GM19455 (cell line): Measurements from ENCODE around the gene CXCR4.
"Not testable (repeated sequence)": the region's sequence is repeated elsewhere in the genome, so short reads cannot be mapped to it uniquely, and the experiment has no call there.

Experiments used
- ATAC-seq: cut with Tn5 transposase; IDR thresholded peaks from one replicate; pipeline ENCODE4 v1.9.1; 2021; ENCODE audit not compliant: unreplicated experiment

CXCR4 gene

GRCh38 chr2:136115183-136115761, 2.7 kb downstream of the CXCR4 start:
- ATAC-seq = no peak

DNA sequence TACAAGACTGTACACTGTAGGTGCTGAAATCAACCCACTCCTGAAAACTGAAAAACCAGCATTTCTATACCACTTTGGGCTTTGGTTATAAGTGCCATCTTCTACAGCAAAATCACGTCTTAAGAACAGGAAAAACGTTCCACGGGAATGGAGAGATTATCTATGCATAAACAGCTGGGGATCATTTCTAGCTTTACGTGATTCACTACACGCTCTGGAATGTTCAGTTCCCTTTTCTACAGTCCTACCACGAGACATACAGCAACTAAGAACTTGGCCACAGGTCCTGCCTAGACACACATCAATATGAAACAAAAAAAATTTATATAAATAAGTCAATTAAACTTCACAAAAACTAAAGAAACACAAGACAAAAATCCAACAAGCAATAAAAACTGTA, 3.6 kb downstream of the CXCR4 start:
- no peak for ATAC-seq

DNA sequence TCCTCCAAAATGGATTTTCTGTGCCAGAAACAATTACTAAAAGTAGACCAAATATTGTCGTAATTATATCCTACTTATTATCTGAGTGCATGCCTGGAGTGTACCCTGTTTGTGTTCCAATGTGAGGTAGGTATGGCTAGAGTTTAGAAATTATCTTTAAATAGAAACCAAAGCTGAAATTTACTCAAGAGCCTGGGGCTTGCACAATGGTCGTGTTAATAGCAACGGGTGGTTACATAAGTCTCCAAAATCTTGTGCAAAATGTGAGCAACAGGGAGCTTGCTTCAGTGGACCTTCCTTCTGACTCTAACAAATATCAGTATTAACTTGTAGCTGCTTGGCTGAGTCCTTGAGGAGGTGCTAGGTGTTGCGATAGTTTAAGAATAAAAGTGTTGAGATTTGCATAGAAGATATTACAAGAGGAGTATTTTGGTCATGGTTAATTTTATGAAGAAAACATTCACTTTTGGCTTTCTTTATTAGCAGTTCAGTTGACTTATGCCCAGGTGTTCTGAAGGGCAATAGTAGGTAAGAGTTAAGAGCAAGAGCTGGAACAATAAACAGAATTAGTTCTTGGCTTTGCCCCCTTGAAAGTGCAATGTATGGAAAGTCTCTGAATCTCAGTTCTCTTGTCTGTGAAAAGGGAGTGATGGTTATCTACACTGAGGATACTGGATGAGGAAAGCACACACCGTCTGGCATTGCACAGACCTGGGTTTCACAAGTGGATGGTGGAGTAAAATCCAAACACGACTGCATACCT, 4.6 kb downstream of the CXCR4 start:
- no peak for ATAC-seq

GRCh38 chr2:136112317-136113208, 5.4 kb downstream of the CXCR4 start:
- no peak for ATAC-seq

DNA sequence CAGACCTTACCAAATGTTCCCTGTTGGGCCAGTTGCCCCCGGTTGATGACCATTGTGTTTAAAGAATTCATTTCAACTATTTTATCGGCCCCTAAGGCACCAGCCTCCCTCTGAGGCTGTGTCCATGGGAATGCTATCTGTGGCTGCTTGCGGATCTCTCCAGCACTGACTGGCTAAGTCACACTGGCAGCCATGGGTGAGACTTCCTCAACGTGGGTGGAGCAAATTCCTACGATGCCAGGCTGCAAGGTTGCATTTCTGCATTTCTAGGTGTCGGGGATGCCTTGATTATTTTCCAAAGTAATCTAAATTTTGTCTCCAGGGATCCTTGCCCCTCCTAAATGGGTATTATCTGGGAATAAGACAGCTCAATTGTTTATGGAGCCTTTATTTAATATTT, 6.2 kb downstream of the CXCR4 start:
- ATAC-seq = no peak

- ATAC-seq = no peak
These were observed 7.4 kb downstream of the CXCR4 start for GRCh38 chr2:136110526-136110925.

GRCh38 chr2:136108463-136108862, 9.5 kb downstream of the CXCR4 start:
- ATAC-seq = no peak

DNA sequence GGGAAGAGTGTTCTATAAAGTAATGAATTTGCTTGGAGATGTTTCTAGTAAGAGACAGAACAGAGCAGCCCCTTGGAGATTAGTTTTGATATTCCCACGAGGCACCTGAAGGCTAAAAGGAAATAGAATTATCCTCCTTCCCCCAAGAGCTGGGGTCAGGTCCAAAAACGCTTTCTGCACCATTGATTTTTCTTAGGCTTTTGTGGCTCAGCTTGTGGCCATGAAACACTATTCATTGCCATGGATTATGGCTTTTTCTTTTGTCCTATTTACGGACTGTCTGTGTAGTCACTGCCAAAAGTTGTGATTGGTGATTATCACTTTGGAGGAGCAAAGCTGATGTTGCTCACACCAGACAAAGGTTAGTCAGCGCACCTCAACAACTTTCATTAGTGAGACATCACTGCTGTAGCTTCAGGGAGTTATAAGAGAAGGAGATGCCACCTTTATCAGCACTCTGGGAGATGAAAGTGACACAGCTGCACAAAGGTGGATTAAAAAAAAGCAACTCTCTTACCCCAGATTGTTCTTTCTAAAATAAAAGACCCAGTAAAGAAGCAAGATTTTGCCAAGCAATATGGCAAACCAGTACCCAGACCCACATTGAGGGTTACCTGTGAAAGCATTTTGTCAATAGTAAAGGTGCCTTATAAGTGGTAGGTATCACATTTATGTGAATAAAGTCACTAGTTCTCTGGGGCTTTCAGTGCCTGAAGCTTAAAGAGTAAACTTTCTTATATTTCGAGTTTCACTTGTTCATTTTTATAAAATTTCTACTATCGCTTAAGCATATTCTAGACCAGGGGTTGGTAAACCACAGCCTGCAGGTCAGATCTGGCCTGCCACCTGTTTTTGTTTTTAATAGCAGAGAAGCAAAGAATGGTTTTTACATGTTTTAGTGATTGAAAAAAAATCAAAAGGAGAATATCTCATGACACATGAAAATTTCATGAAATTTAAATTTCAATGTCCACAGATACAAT, 10.6 kb downstream of the CXCR4 start:
- peak; percentile 78 for ATAC-seq

DNA sequence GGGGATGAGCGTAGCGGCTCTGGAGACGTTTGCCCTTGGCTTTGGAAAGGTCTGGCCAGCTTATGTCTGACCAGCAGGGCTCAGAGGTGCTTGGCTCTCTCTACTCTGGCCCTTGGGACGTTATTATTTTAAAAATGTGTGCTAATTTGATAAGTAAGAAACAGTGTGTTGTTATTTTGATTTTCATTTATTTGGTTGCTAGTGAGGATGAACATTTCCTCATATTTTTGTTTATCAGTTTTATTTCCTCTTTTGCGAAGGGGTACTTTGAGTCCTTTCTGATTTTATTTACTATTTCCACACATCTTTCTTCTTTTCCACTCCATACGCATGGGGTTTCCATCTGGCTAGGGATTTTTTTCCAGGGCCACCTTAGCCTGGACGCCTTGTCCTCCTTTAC, 11.4 kb downstream of the CXCR4 start:
- ATAC-seq = no peak

DNA sequence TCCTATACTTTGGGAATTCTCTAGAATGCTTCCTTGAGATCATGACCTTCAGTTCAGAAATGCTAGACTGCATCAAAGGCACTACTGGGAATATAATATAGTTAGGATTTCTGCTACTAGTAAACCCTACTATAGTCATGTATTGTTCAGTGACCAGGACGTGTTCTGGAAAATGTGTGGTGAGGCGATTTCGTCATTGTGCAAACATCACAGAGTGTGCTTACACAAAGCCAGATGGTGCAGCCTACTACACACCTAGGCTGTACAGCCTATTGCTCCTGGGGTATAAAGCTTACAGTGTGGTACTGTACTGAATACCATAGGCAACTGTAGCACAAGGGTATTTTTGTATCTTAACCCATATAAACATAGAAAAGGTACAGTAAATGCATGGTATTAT, 13.0 kb downstream of the CXCR4 start:
- ATAC-seq = no peak

DNA sequence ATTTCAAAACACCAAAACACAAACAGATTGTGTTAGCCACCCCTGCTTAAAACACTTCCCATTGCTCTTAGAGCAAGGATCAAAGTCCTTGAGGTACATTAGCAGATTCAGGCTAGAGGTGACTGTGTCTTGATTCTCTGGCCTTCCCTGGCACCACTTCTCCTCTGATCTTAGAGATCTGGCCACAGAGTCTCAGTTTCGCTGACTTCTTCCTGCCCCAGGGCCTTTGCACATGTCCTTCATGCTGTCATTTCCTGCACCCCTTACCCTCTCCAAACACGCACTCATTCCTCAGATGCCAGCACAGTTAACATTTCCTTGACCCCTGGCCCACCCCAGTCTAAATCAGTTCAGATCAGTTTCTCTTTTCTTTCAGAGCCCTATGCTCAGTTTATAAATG, 16.9 kb downstream of the CXCR4 start:
- ATAC-seq = no peak

- ATAC-seq = no peak
These were observed 19.5 kb downstream of the CXCR4 start for GRCh38 chr2:136098441-136098840.

- no peak for ATAC-seq
These were observed 24.4 kb downstream of the CXCR4 start for GRCh38 chr2:136093583-136093982.

GRCh38 chr2:136091899-136092298, 26.1 kb downstream of the CXCR4 start:
- no peak for ATAC-seq

DNA sequence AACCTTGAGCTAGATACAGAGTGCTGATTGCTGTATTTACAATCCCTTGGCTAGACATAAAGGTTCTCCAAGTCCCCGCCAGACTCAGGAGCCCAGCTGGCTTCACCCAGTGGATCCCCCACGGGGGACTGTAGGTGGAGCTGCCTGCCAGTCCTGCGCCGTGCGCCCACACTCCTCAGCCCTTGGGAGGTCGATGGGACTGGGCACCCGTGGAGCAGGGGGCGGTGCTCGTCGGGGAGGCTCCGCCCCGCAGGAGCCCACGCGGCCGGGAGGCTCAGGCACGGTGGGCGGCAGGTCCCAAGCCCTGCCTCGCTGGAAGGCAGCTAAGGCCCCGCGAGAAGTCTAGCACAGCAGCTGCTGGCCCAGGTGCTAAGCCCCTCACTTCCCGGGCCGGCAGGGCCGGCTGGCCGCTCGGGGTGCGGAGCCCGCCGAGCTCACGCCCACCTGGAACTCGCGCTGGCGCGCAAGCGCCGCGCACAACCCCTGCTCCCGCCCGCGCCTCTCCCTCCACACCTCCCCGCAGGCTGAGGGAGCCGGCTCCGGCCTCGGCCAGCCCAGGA, 30.0 kb downstream of the CXCR4 start:
- not testable (repeated sequence) for ATAC-seq

DNA sequence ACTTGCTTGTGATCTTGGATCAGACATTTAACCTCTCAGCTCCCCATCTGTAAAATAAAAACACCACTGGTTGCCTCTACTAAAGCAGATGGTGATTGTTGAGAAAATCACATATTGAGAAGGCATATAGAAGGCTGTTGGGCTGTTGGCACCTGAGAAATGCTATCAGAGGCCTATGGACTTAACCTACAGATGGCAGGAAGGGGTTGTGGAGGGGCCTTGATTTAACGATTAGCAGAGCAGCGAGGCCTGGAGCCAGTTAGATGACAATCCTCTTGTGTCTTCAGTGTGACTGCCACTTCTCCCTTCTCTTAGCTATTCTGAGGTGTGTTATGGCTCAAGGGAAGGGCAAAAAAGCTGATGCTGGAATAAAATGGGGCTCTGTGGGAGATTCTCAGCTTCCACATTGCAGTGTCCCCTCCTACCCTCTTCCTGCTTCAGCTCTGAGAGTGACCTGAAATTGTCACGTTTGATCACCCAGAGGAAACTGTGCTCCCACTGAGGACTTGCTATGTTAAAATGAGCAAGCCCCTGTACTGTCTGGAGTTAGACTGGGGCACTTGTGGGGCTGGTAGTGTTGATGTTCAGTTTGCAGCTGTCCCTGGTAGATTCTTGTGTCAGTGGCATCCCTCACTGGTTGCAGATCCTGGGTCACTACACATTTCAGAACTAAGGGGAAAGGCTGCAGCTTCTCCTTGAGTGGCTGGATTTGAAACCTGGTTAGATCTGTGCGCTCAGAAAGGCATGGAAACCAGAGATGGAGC, 31.5 kb downstream of the CXCR4 start:
- ATAC-seq = no peak

GRCh38 chr2:136085453-136086209, 32.3 kb downstream of the CXCR4 start:
- no peak for ATAC-seq

DNA sequence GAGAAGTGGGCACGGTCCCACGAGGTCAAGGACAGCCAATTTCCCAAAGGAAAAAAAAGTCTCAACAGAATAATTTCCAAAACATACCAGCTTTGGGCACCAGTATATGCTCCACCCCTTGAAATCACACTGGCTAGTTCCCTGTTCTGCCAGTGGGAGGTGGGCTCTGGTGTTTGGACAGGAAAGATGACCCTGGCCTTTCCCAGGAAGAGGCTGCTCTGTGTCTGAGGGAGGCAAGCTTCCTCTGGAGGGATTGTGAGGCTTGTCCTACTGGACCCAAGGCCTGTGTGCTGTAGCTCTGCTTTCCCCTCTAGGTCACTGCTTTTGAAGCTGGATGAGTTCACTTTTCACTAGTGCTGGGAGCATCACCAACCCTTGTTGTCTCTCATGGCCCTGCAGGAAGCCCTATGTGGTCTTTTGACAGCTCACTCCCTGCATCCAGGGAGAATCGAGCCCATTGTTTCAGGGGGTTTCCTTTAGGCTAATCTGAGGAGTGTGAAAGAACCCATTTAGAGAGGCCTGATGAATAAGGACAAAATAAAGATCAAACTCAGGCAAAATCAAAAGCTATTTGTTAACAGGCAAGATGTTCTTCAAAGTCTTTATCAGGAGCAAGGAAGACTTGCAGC, 36.3 kb downstream of the CXCR4 start:
- no peak for ATAC-seq
